ENCODE measurements around the gene ANKS3. TPM values are rescaled to one million over a fixed set of nuclear protein-coding genes. Genes with fewer than 3 reads are reported as not detected.

Gene ANKS3
- total RNA-seq, 1 experiment from 2014 or later, result 26.6 TPM

DNA sequence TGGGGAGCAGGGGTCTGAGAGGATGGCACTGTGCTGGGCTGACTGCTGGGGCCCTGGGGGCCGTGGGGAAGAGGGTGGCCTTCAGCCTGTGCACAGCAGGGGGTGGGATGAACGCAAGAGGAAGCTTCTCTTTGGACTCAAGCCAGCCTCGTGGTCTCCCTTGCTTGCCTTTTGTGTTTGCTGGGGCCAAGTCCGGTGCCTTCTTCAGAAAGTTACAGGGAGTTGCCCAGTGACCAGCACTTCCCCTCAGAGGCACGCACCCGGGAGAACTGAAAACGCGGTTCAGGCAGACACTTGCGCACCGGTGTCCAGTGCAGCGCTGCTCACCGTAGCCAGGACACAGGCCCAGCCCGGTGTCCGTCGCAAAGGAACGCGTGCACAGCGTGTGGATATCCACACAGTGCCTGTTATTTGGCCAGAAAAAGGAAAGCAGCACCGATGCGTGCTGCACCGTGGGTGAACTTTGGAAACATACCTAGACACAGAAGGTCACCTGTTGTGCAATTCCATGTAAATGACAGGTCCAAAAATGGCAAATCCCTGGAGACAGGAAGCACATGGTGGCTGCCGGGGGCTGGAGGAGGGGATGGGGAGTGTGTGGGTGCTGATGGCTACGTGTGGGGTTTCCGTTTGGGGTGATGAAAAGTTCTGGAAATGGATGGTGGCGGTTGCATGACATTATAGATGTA lies 70.2 kb downstream of the ANKS3 start:
- ChIA-PET POLR2A (no interaction called here), CTCF (no interaction called here)
- TF ChIP-seq, protein P1, sequence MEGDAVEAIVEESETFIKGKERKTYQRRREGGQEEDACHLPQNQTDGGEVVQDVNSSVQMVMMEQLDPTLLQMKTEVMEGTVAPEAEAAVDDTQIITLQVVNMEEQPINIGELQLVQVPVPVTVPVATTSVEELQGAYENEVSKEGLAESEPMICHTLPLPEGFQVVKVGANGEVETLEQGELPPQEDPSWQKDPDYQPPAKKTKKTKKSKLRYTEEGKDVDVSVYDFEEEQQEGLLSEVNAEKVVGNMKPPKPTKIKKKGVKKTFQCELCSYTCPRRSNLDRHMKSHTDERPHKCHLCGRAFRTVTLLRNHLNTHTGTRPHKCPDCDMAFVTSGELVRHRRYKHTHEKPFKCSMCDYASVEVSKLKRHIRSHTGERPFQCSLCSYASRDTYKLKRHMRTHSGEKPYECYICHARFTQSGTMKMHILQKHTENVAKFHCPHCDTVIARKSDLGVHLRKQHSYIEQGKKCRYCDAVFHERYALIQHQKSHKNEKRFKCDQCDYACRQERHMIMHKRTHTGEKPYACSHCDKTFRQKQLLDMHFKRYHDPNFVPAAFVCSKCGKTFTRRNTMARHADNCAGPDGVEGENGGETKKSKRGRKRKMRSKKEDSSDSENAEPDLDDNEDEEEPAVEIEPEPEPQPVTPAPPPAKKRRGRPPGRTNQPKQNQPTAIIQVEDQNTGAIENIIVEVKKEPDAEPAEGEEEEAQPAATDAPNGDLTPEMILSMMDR (IDR thresholded peaks at IDR 0.05), result no peak
- TF ChIP-seq, protein P2, sequence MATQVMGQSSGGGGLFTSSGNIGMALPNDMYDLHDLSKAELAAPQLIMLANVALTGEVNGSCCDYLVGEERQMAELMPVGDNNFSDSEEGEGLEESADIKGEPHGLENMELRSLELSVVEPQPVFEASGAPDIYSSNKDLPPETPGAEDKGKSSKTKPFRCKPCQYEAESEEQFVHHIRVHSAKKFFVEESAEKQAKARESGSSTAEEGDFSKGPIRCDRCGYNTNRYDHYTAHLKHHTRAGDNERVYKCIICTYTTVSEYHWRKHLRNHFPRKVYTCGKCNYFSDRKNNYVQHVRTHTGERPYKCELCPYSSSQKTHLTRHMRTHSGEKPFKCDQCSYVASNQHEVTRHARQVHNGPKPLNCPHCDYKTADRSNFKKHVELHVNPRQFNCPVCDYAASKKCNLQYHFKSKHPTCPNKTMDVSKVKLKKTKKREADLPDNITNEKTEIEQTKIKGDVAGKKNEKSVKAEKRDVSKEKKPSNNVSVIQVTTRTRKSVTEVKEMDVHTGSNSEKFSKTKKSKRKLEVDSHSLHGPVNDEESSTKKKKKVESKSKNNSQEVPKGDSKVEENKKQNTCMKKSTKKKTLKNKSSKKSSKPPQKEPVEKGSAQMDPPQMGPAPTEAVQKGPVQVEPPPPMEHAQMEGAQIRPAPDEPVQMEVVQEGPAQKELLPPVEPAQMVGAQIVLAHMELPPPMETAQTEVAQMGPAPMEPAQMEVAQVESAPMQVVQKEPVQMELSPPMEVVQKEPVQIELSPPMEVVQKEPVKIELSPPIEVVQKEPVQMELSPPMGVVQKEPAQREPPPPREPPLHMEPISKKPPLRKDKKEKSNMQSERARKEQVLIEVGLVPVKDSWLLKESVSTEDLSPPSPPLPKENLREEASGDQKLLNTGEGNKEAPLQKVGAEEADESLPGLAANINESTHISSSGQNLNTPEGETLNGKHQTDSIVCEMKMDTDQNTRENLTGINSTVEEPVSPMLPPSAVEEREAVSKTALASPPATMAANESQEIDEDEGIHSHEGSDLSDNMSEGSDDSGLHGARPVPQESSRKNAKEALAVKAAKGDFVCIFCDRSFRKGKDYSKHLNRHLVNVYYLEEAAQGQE (IDR thresholded peaks at IDR 0.05; ENCODE audit: insufficient read depth in 1 of 2, low read depth in 2 of 2, low read length in 1 of 2), result no peak
- TF ChIP-seq TCF7L2 (IDR thresholded peaks at IDR 0.05; ENCODE audit: low read depth, low read length), result no peak
- TF ChIP-seq POLR2AphosphoS5 (IDR thresholded peaks at IDR 0.05; ENCODE audit: low read depth, low read length), result no peak
- TF ChIP-seq SIN3A (IDR thresholded peaks at IDR 0.05; ENCODE audit: borderline replicate concordance, insufficient read depth, low read depth, low read length), result no peak
- no peaks in the 10 kb centered on the region for H3K4me1 ChIP-seq (ENCODE audit: control insufficient read depth, insufficient read depth, low read length)
- no peaks in the 10 kb centered on the region for H3K9me3 ChIP-seq (ENCODE audit: control insufficient read depth, insufficient read depth, low read depth, low read length)
- DNase-seq (ENCODE audit: low read depth, low spot score), result no peak
- H3K36me3 ChIP-seq (ENCODE audit: control insufficient read depth, insufficient read depth, low read length), result no peaks in the 10 kb centered on the region; the same call in 1 of the 2 replicates
- in situ Hi-C loops (cut with HindIII; ENCODE audit: low pct_unique_long_range_greater_than_20kb, low sequenced_read_pairs), result no loop called here
- intact Hi-C loops (cut with micrococcal nuclease; ENCODE audit: unreplicated experiment), result no loop called here
- H3K27me3 ChIP-seq (ENCODE audit: control insufficient read depth, insufficient read depth, low read length), result no peaks in the 10 kb centered on the region
- H3K27ac ChIP-seq (ENCODE audit: low read length), result no peak overlapping the region
- no TSS peak for BruUV-seq (replicated peaks)
- H3K4me3 ChIP-seq (ENCODE audit: low read depth in 2 of 2, low read length in 2 of 2), result no peak overlapping the region
- no peak for ATAC-seq

DNA sequence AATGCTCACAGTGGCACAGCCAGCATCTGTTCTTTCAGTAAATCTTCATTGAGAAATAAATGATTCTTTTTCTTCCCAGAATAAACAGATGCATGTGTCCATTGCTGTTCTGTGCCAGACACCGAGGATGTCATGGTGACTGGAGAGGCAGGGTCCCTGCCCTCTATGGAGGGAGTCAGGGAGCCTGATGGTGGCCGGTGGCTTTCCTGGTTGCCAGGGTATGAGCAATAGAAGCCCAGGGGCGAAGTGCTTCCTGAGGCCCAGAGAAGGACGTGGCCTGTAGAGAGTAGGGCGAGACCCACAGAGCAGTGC lies 70.7 kb downstream of the ANKS3 start:
- no peaks in the 10 kb centered on the region; the same call in 1 of the 2 replicates for H3K36me3 ChIP-seq (ENCODE audit: control insufficient read depth, insufficient read depth, low read length)
- CTCF ChIA-PET, result no interaction called here
- POLR2A ChIA-PET, result no interaction called here
- H3K4me1 ChIP-seq (ENCODE audit: control insufficient read depth, insufficient read depth, low read length), result no peaks in the 10 kb centered on the region
- no peaks in the 10 kb centered on the region for H3K27me3 ChIP-seq (ENCODE audit: control insufficient read depth, insufficient read depth, low read length)
- no peak overlapping the region for H3K4me3 ChIP-seq (ENCODE audit: low read depth in 2 of 2, low read length in 2 of 2)
- H3K27ac ChIP-seq (ENCODE audit: low read length), result no peak overlapping the region
- TF ChIP-seq, protein P2 (IDR thresholded peaks at IDR 0.05; ENCODE audit: insufficient read depth in 1 of 2, low read depth in 2 of 2, low read length in 1 of 2), result no peak
- TF ChIP-seq TCF7L2 (IDR thresholded peaks at IDR 0.05; ENCODE audit: low read depth, low read length) (no peak), POLR2AphosphoS5 (IDR thresholded peaks at IDR 0.05; ENCODE audit: low read depth, low read length) (no peak), SIN3A (IDR thresholded peaks at IDR 0.05; ENCODE audit: borderline replicate concordance, insufficient read depth, low read depth, low read length) (no peak)
- TF ChIP-seq, protein P1 (IDR thresholded peaks at IDR 0.05), result no peak
- intact Hi-C loops (cut with micrococcal nuclease; ENCODE audit: unreplicated experiment), result no loop called here
- no TSS peak for BruUV-seq (replicated peaks)
- in situ Hi-C loops (cut with HindIII; ENCODE audit: low pct_unique_long_range_greater_than_20kb, low sequenced_read_pairs), result no loop called here
- H3K9me3 ChIP-seq (ENCODE audit: control insufficient read depth, insufficient read depth, low read depth, low read length), result no peaks in the 10 kb centered on the region
- ATAC-seq (0 out of 2 replicates have a peak, but pooled peaks have one; percentile 22), DNase-seq (ENCODE audit: low read depth, low spot score) (no peak)

Data from Panc1 (cell line).